ENCODE measurements around the gene ABCD1. TPM values are rescaled to one million over a fixed set of nuclear protein-coding genes. Genes with fewer than 3 reads are reported as not detected.

ABCD1 gene
- total and polyA plus RNA-seq, 8 donors: 5.8 to 13.2 (median 9.8) TPM

GRCh38 chrX:153777261-153778090 lies 52.8 kb downstream of the ABCD1 start:
- DNase-seq: peak in 3 of 6 donors; percentile 18 to 72 (median 41)
- Histone ChIP-seq H3K9me3 (no peaks in the 10 kb centered on the region), H3K4me1 (no peaks in the 10 kb centered on the region), H3K4me3 (no peak overlapping the region), H3K36me3 (no peaks in the 10 kb centered on the region), H3K27me3 (no peaks in the 10 kb centered on the region), H3K27ac (no peak overlapping the region)
- intact Hi-C loops (cut with DNase I): loop anchor here in 1 of 3 donors (10.0 kb wide), 1 partner anchor 177 kb away; no protein-coding TSS in a partner anchor
- FAIRE-seq: no peak
- WGBS, 2 donors: 76 to 88% methylated on average over 34 of the region's 34 CpGs
- TF ChIP-seq, protein P1, sequence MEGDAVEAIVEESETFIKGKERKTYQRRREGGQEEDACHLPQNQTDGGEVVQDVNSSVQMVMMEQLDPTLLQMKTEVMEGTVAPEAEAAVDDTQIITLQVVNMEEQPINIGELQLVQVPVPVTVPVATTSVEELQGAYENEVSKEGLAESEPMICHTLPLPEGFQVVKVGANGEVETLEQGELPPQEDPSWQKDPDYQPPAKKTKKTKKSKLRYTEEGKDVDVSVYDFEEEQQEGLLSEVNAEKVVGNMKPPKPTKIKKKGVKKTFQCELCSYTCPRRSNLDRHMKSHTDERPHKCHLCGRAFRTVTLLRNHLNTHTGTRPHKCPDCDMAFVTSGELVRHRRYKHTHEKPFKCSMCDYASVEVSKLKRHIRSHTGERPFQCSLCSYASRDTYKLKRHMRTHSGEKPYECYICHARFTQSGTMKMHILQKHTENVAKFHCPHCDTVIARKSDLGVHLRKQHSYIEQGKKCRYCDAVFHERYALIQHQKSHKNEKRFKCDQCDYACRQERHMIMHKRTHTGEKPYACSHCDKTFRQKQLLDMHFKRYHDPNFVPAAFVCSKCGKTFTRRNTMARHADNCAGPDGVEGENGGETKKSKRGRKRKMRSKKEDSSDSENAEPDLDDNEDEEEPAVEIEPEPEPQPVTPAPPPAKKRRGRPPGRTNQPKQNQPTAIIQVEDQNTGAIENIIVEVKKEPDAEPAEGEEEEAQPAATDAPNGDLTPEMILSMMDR (IDR thresholded peaks at IDR 0.05): no peak
- no peak for ATAC-seq

DNA sequence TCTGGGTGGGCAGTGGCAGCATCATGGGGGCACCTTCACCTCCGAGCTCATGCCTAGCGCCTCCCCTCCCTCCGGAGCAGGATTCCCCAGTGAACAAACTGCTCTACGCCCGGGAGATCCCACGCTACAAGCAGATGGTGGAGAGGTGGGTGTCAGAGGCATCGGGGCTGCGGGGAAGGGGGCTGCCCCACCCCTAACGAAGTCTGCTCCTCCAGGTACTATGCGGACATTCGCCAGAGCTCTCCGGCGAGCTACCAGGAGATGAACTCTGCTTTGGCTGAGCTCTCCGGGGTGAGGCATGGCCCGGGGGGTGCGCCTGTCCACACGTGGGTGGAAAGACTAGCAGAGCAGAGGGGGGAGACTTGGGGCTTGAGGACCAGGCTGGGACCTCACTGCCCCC lies 53.5 kb downstream of the ABCD1 start:
- no peaks in the 10 kb centered on the region for H3K27me3 ChIP-seq
- DNase-seq: peak in 3 of 6 donors; percentile 16 to 57 (median 54)

DNA sequence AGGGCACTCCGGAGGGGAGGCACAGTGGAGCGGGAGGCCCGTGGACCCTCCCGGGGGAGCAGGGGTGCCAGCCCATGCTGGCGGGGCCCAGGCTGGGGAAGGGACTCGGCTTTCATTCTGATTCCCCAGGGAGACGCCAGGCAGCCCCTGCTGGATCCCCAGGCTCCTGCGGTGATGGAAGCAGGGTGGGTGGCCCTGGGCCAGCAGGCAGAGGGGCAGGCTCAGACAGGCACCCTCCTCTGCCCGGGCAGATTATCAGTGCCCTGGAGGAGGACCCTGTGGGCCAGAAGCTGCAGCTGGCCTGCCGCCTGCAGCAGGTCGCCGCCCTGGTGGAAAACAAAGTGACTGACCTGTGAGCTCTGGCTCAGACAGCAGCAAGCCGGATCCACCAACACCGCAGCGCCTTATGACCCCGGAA lies 54.0 kb downstream of the ABCD1 start:
- ATAC-seq: no peak

More for the DNA sequence above, 53.5 kb downstream of the ABCD1 start:
- no peaks in the 10 kb centered on the region for H3K4me1 ChIP-seq
- WGBS, 2 donors: 62 to 75% methylated on average over 17 of the region's 17 CpGs
- no peak for FAIRE-seq
- H3K27ac ChIP-seq: no peak overlapping the region
- no peak overlapping the region for H3K4me3 ChIP-seq
- TF ChIP-seq, protein P1 (IDR thresholded peaks at IDR 0.05): no peak
- ATAC-seq: no peak
- H3K36me3 ChIP-seq: no peaks in the 10 kb centered on the region
- intact Hi-C loops (cut with DNase I): loop anchor here in 1 of 3 donors (10.0 kb wide), 1 partner anchor 177 kb away; no protein-coding TSS in a partner anchor
- H3K9me3 ChIP-seq: no peaks in the 10 kb centered on the region

GRCh38 chrX:153779891-153780677 lies 55.4 kb downstream of the ABCD1 start:
- DNase-seq (peak in 2 of 6 donors; percentile 22 to 47), FAIRE-seq (no peak), ATAC-seq (peak in 1 of 4 donors; percentile 10)
- TF ChIP-seq, protein P1 (IDR thresholded peaks at IDR 0.05): no peak
- Histone ChIP-seq H3K27me3 (no peaks in the 10 kb centered on the region), H3K27ac (no peak overlapping the region), H3K9me3 (no peaks in the 10 kb centered on the region), H3K4me3 (no peak overlapping the region), H3K36me3 (no peaks in the 10 kb centered on the region), H3K4me1 (no peaks in the 10 kb centered on the region)
- intact Hi-C loops (cut with DNase I): loop anchor here in 1 of 3 donors (10.0 kb wide), 1 partner anchor 175 kb away; no protein-coding TSS in a partner anchor
- WGBS, 2 donors: 72 to 86% methylated on average over 18 of the region's 18 CpGs

More for the DNA sequence above, 54.0 kb downstream of the ABCD1 start:
- no peaks in the 10 kb centered on the region for H3K36me3 ChIP-seq
- H3K27ac ChIP-seq: no peak overlapping the region
- H3K27me3 ChIP-seq: no peaks in the 10 kb centered on the region
- no peak for FAIRE-seq
- DNase-seq: peak in 2 of 6 donors; percentile 18 to 68
- no peaks in the 10 kb centered on the region for H3K4me1 ChIP-seq
- TF ChIP-seq, protein P1 (IDR thresholded peaks at IDR 0.05): no peak
- no peak overlapping the region for H3K4me3 ChIP-seq
- intact Hi-C loops (cut with DNase I): loop anchor here in 1 of 3 donors (10.0 kb wide), 1 partner anchor 176 kb away; no protein-coding TSS in a partner anchor
- WGBS, 2 donors: 68 to 80% methylated on average over 16 of the region's 16 CpGs
- H3K9me3 ChIP-seq: no peaks in the 10 kb centered on the region

All from pancreas (tissue), 10 donors.